Fibroblast of mammary gland (primary cell): ENCODE data around the gene SLC46A2.

Experiments
- DNase-seq: peaks from one replicate; pipeline ENCODE4 v3.0.0-alpha.2; 2010; ENCODE audit warnings: low read depth
- H3K4me3 ChIP-seq: 2 replicates; pipeline ENCODE4 v1.5.1; 2011; ENCODE audit warnings: low read depth, mild to moderate bottlenecking, low read length, moderate library complexity; ENCODE audit not compliant: control insufficient read depth
- TF ChIP-seq, protein P1 (sequence below): conservative IDR thresholded peaks from 2 replicates; pipeline ENCODE4 v1.5.1; 2011; ENCODE audit warnings: low read depth, low read length, inconsistent platforms; ENCODE audit not compliant: control insufficient read depth, insufficient read depth

The SLC46A2 gene

DNA sequence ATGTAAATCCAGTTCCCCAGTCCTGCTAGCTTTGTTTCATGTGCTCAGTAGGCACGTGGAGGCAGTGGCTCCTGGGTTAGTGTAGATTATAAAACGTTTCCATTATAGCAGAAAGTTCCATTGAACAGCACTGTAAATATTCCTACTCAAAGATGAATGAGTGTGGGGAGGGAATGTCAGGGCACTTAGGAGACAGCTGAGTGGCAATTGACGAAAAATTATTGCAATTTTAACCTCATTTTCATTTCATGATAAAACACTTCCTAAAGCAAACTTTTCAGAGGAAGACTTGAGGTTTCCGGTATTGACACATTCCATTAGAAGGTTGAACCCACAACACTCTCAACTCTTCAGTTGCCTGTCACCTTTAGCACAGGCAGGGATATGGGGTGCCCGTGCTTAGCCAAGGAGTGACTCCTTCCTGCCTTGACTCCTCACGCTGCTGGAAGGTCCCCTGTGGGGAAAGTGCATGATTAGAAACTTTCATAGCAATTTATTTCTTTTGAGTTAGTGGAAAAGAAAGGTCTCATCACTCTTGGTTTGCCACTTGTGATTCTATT is 41.2 kb downstream of the SLC46A2 start:
- no peak for DNase-seq
- no peak overlapping the region for H3K4me3 ChIP-seq
- TF ChIP-seq, protein P1, sequence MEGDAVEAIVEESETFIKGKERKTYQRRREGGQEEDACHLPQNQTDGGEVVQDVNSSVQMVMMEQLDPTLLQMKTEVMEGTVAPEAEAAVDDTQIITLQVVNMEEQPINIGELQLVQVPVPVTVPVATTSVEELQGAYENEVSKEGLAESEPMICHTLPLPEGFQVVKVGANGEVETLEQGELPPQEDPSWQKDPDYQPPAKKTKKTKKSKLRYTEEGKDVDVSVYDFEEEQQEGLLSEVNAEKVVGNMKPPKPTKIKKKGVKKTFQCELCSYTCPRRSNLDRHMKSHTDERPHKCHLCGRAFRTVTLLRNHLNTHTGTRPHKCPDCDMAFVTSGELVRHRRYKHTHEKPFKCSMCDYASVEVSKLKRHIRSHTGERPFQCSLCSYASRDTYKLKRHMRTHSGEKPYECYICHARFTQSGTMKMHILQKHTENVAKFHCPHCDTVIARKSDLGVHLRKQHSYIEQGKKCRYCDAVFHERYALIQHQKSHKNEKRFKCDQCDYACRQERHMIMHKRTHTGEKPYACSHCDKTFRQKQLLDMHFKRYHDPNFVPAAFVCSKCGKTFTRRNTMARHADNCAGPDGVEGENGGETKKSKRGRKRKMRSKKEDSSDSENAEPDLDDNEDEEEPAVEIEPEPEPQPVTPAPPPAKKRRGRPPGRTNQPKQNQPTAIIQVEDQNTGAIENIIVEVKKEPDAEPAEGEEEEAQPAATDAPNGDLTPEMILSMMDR = no peak

DNA sequence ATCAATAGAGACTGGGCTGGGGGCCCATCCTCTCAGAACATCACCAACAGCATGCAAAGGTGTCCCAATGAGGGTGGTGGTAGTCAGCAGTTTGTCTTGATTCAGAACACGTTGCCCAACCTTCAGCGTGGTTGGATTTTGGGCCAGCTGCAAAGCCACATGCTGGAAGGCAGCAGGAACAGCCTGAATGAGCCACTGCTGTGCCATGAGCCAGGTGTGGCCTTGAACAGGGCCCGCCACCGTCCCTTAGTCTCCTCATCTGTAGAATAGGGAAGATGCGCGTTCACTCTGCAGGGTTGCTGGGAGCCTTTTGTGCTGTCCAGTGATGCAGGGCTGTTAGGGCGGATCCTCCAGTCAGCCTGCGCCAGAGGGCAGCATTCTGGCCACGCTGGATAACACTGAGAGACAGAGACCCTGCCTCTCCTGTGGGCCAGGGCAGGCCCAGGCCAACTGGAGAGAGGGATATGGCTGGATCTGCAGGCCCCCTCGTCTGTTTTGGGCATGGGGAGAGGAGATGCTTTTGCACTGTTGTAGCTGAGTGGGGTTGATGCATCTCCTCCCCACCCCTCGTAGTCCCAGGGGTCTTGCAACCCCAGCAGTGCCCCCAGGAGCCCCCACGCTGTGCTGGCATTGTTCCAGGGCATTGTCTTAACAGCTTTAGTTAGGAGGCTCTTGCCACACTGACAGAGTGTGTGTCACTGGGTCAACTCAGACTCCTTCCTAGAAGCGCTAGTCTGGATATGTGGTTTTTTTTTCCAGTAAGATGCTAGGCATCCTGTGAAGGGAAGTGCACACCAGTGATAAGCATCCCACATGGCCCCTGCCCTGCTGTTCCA is 42.1 kb downstream of the SLC46A2 start:
- H3K4me3 ChIP-seq = no peak overlapping the region
- DNase-seq = no peak
- TF ChIP-seq, protein P1 = no peak

DNA sequence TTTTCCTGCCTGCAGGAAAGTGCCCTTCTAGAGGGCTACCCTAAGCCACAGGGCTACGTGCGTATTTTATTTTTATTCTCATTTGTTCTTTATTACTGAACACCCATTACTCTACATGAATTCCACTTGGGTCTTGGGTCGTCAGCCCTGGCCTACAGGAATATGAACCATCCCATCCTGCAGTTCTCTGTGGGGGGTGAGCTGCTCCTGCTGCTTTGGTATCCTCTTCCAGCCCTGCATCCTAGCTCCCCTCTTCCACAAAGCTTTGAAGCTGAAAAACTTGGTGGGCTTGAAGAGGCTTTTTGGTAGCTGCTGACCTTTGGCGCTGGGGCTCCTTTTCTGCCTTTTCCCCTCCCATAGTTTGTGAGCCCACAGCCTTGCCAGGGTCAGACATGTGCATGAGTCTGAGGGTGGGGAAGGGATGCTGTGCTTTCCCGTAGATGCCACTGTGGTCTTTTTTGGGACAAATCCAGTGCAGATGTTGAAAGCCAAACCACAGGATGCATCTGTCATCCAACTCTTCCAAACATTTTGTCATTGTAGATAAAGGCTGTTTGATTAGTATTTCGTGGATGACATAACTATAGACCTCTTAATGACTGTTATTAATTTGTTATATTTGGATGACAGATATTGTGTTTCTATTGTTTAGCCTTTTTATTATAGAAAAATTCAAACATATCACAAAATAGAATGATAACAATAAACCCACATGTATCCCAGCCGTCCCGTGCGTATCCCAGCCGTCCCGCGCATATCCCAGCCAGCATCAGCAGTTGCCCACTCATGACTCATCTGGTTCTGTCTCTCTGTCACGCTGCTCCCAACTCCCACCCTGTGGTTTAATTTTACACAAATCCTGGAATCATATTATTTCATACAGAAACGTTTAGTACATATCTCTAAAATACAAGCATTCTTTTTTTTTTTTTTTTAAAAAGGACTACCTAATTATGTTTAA is 43.9 kb downstream of the SLC46A2 start:
- TF ChIP-seq, protein P1 = no peak
- DNase-seq = peak; percentile 55
- H3K4me3 ChIP-seq = no peak overlapping the region

DNA sequence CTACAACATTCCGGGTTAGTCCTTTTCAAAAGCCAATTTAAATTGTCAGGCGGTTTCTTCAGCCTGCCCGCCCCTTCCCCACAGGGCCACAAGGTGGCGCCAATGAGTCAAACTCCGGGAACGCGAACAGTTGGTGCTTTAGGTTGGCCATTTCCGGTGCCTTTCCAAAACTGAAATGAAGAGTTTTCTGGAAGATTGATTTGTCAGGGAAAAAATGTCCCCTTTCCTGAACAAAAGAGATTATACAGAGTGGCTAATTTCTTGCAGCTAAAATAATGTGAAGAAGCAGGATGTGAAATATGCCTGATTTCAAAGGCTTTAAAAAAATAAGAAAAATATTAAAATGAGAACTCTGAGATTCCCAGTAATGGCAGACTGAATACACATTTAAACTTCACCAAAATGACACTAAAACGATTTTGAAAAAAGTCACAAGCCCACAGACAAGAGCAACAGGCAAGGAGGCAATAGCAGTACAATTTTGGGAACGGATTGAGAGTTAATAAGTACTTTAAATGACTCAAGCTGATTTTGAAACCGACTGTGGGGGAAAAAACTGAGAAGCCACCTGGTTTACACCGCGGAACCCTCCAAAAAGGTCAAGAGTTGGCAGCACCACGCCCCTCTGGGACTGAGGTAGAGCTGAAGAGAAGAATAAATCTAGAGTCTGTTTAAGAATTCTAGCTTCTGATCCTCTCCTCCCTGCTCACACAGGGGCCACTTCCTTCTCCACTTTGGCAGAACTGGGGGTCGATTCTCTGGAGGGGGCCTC is 45.7 kb downstream of the SLC46A2 start:
- peak; percentile 69 for DNase-seq
- no peak overlapping the region for H3K4me3 ChIP-seq
- TF ChIP-seq, protein P1 = peak; percentile 99

DNA sequence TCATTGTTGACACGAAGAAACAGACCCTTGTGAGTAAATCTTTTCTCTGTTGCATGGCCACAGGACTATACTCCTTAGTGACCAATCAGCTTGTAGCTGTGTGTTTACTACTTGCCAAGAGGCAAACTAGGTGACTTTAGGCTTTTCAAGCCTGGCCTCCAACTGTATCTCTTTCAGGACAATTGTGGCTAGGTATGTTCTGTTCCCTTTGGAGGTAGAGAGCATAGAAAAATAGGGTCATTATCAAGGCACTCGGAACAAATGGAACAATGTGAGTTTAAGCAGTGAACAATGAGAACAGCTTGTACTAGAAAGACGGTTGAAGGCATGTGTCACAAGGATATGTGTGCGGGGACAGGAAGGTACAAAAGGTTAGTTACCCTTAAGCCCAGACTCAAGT is 48.1 kb downstream of the SLC46A2 start:
- no peak for DNase-seq
- no peak overlapping the region for H3K4me3 ChIP-seq
- TF ChIP-seq, protein P1 = no peak

DNA sequence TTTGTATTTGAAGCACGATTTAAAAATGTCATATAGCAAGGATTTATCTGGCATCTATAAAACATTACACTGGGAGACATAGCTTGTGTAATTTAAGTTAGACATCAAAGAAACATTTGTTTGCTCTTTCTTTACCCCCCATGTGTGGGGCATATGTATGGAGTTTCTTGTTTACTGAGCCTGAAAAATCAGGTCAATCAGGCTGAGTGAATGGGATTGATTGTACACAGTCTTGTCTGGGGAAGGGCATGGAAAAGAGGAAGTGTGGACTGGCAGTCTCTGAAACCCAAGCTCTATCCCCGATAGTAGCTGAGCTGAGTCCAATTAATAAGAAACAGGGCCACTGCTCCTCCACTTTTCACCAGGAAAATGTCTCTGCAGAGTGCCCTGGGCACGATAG is 49.4 kb downstream of the SLC46A2 start:
- H3K4me3 ChIP-seq = no peak overlapping the region
- no peak for DNase-seq
- TF ChIP-seq, protein P1 = no peak
